GM23338 (cell line): Measurements from ENCODE around the gene CDC25C. TPM values are rescaled to one million over a fixed set of nuclear protein-coding genes. Genes with fewer than 3 reads are reported as not detected.

Experiments
- ATAC-seq: fragments of 200-7000 bp; cut with Tn5 transposase; 3 replicates; pipeline ENCODE4 v1.9.1; 2020
- DNase-seq: peaks from one replicate; pipeline ENCODE4 v3.0.0-alpha.2; 2015; ENCODE audit warnings: low spot score
- H2AFZ ChIP-seq: fragments of 200-600 bp; sonication (generic); 2 replicates; pipeline ENCODE4 v1.8.0; 2016; ENCODE audit warnings: antibody characterized with exemption, mild to moderate bottlenecking, moderate library complexity
- H3F3A ChIP-seq: fragments of 200-600 bp; sonication (generic); replicated peaks from 2 replicates; pipeline ENCODE4 v1.8.0; 2017; ENCODE audit warnings: antibody characterized with exemption, mixed run types, low read depth
- H3K27ac ChIP-seq: fragments of 200-600 bp; sonication (generic); 2 replicates; pipeline ENCODE4 v1.6.1; 2016; ENCODE audit warnings: low read depth
- H3K27me3 ChIP-seq: fragments of 200-600 bp; sonication (generic); 2 replicates; pipeline ENCODE4 v1.8.0; 2016; ENCODE audit warnings: mild to moderate bottlenecking, mixed run types, moderate library complexity; ENCODE audit not compliant: insufficient read depth
- H3K36me3 ChIP-seq: fragments of 200-600 bp; sonication (generic); 2 replicates; pipeline ENCODE4 v1.8.0; 2016; ENCODE audit warnings: mild to moderate bottlenecking; ENCODE audit not compliant: insufficient read depth
- H3K4me1 ChIP-seq: fragments of 200-600 bp; sonication (generic); 2 replicates; pipeline ENCODE4 v1.8.0; 2016; ENCODE audit warnings: mild to moderate bottlenecking, moderate library complexity; ENCODE audit not compliant: insufficient read depth
- H3K4me2 ChIP-seq: fragments of 200-600 bp; sonication (generic); 2 replicates; pipeline ENCODE4 v1.7.1; 2017; ENCODE audit warnings: mixed run types
- H3K4me3 ChIP-seq: fragments of 200-600 bp; sonication (generic); 2 replicates; pipeline ENCODE4 v1.6.1; 2016; ENCODE audit warnings: mixed run types
- H3K79me2 ChIP-seq: fragments of 200-600 bp; sonication (generic); replicated peaks from 2 replicates; pipeline ENCODE4 v1.8.0; 2017; ENCODE audit warnings: mild to moderate bottlenecking; ENCODE audit not compliant: insufficient read depth
- H3K9me2 ChIP-seq: fragments of 200-600 bp; sonication (generic); 2 replicates; pipeline ENCODE4 v1.8.0; 2017; ENCODE audit not compliant: insufficient read depth
- H4K20me1 ChIP-seq: fragments of 200-600 bp; sonication (generic); replicated peaks from 2 replicates; pipeline ENCODE4 v1.8.0; 2017; ENCODE audit warnings: mild to moderate bottlenecking; ENCODE audit not compliant: insufficient read depth
- H3K27ac Mint-ChIP-seq: 2 replicates; pipeline ENCODE4 v1.8.0; 2020; ENCODE audit warnings: inconsistent platforms, mild to moderate bottlenecking, moderate library complexity, mixed read lengths
- H3K27me3 Mint-ChIP-seq: 3 replicates; pipeline ENCODE4 v1.8.0; 2022; ENCODE audit warnings: low read depth, mild to moderate bottlenecking, moderate library complexity, mixed read lengths, inconsistent platforms; ENCODE audit not compliant: insufficient read depth, poor library complexity
- H3K36me3 Mint-ChIP-seq: 3 replicates; pipeline ENCODE4 v1.8.0; 2021; ENCODE audit warnings: low read depth, mild to moderate bottlenecking, inconsistent platforms, moderate library complexity, mixed read lengths
- H3K4me1 Mint-ChIP-seq: 3 replicates; pipeline ENCODE4 v1.8.0; 2020; ENCODE audit warnings: mild to moderate bottlenecking, inconsistent platforms, mixed read lengths
- H3K4me3 Mint-ChIP-seq: 3 replicates; pipeline ENCODE4 v1.8.0; 2021; ENCODE audit warnings: moderate library complexity, mild to moderate bottlenecking, inconsistent platforms, mixed read lengths
- H3K9me3 Mint-ChIP-seq: 3 replicates; pipeline ENCODE4 v1.8.0; 2020; ENCODE audit warnings: moderate library complexity, mild to moderate bottlenecking, inconsistent platforms, mixed read lengths
- CREB1 ChIP-seq: fragments of 250-450 bp; sonication (Bioruptor Pico); IDR thresholded peaks from 2 replicates; pipeline ENCODE4 v1.5.0; 2020; ENCODE audit warnings: low read depth, mild to moderate bottlenecking, moderate library complexity
- EZH2 ChIP-seq: fragments of 200-600 bp; sonication (generic); IDR thresholded peaks from one replicate; pipeline ENCODE4 v1.8.0; 2017; ENCODE audit warnings: antibody characterized with exemption, mild to moderate bottlenecking, low read depth; ENCODE audit not compliant: unreplicated experiment
- EZH2phosphoT487 ChIP-seq: fragments of 200-600 bp; sonication (generic); IDR thresholded peaks from one replicate; pipeline ENCODE4 v1.8.1; 2018; ENCODE audit warnings: antibody characterized with exemption; ENCODE audit not compliant: unreplicated experiment
- JUNB ChIP-seq: IDR thresholded peaks from one replicate; pipeline ENCODE4 v1.6.1; 2016; ENCODE audit warnings: antibody characterized with exemption; ENCODE audit not compliant: unreplicated experiment
- NANOG ChIP-seq: IDR thresholded peaks from 2 replicates; pipeline ENCODE4 v1.6.1; 2016; ENCODE audit warnings: antibody characterized with exemption, borderline replicate concordance
- POLR2AphosphoS5 ChIP-seq: IDR thresholded peaks from 2 replicates; pipeline ENCODE4 v1.6.1; 2016; ENCODE audit warnings: antibody characterized with exemption, low read depth
- STAT1 ChIP-seq: IDR thresholded peaks from one replicate; pipeline ENCODE4 v1.6.1; 2016; ENCODE audit warnings: antibody characterized with exemption; ENCODE audit not compliant: unreplicated experiment
- ZNF114 ChIP-seq: fragments of 250-450 bp; sonication (Bioruptor Pico); IDR thresholded peaks from 2 replicates; pipeline ENCODE4 v1.5.0; 2020; ENCODE audit warnings: mild to moderate bottlenecking, moderate library complexity
- ZNF331 ChIP-seq: fragments of 250-450 bp; sonication (Bioruptor Pico); IDR thresholded peaks from 2 replicates; pipeline ENCODE4 v1.5.0; 2020; ENCODE audit warnings: low read depth, mild to moderate bottlenecking, moderate library complexity
- polyA plus RNA-seq: library from polyadenylated mRNA; unstranded; fragments of >200 nt; fragmentation: Nextera tagmentation; extraction: Ambion mirVana; gene quantifications from 2 replicates; pipeline ENCODE4 v1.2.1, GENCODE V29; 2016
- total RNA-seq: library from RNA; depleted of rRNA; stranded (reverse); fragments of >200 nt; shearing (Covaris generic); gene quantifications from 2 replicates; pipeline ENCODE4 v1.2.3, GENCODE V29; 2014
- TF ChIP-seq, protein P1 (sequence below): IDR thresholded peaks from 2 replicates; pipeline ENCODE4 v1.6.1; 2016; ENCODE audit warnings: antibody characterized with exemption
- TF ChIP-seq, protein P2 (sequence below), 2 experiments: fragments of 200-600 bp in 1 of 2; sonication (generic) in 1 of 2; conservative IDR thresholded peaks; 2 replicates each; pipeline versions ENCODE4 v1.5.1 to v1.6.1; 2016 to 2017; ENCODE audit warnings: antibody characterized with exemption in 2 of 2, low read depth in 2 of 2, mild to moderate bottlenecking in 2 of 2, moderate library complexity in 1 of 2
- TF ChIP-seq, protein P3 (sequence below): IDR thresholded peaks from one replicate; pipeline ENCODE4 v1.6.1; 2018; ENCODE audit warnings: antibody characterized with exemption; ENCODE audit not compliant: unreplicated experiment

The CDC25C gene
- total and polyA plus RNA-seq, 2 experiments from 2014 or later: 20.9 to 25.6 TPM

DNA sequence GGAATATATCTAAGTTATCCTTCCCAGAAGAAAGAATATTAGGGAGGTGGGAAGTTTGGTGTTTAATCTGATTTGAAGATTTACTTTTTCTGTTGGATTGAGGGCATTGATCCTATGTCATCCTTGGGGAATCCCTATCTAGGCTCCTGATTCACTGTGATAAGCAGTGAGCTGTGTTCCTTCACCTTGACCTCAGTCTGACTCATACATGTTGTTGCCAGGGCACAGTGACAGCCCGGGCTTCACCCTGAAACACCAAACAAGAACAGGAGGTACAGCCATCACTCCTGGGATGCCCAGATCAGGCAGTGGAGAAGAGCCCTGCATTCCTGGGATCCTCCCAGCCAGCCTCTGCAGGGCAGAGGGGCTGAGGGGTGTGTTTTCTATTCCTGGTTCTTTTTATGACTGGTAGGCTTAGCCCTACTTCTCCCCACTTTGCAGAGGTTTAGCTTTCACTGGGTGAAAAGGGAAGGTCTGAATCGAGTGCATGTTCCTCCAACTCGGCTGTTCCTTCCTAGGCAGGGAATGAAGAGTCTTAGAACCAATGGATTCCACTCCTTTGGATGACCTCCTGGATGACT is 3.4 kb upstream of the CDC25C start (continued):
- TF ChIP-seq EZH2phosphoT487: no peak
- no peak for TF ChIP-seq CREB1 (CRISPR knock-in tag)
- TF ChIP-seq ZNF114 (CRISPR knock-in tag): no peak
- TF ChIP-seq, protein P1, sequence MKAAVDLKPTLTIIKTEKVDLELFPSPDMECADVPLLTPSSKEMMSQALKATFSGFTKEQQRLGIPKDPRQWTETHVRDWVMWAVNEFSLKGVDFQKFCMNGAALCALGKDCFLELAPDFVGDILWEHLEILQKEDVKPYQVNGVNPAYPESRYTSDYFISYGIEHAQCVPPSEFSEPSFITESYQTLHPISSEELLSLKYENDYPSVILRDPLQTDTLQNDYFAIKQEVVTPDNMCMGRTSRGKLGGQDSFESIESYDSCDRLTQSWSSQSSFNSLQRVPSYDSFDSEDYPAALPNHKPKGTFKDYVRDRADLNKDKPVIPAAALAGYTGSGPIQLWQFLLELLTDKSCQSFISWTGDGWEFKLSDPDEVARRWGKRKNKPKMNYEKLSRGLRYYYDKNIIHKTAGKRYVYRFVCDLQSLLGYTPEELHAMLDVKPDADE: no peak
- TF ChIP-seq NANOG: no peak
- TF ChIP-seq, protein P2, sequence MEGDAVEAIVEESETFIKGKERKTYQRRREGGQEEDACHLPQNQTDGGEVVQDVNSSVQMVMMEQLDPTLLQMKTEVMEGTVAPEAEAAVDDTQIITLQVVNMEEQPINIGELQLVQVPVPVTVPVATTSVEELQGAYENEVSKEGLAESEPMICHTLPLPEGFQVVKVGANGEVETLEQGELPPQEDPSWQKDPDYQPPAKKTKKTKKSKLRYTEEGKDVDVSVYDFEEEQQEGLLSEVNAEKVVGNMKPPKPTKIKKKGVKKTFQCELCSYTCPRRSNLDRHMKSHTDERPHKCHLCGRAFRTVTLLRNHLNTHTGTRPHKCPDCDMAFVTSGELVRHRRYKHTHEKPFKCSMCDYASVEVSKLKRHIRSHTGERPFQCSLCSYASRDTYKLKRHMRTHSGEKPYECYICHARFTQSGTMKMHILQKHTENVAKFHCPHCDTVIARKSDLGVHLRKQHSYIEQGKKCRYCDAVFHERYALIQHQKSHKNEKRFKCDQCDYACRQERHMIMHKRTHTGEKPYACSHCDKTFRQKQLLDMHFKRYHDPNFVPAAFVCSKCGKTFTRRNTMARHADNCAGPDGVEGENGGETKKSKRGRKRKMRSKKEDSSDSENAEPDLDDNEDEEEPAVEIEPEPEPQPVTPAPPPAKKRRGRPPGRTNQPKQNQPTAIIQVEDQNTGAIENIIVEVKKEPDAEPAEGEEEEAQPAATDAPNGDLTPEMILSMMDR (conservative IDR thresholded peaks at IDR 0.05; ENCODE audit: low read depth in 2 of 2): no peak
- no peak for TF ChIP-seq STAT1
- no peak for TF ChIP-seq ZNF331 (CRISPR knock-in tag)
- TF ChIP-seq, protein P3, sequence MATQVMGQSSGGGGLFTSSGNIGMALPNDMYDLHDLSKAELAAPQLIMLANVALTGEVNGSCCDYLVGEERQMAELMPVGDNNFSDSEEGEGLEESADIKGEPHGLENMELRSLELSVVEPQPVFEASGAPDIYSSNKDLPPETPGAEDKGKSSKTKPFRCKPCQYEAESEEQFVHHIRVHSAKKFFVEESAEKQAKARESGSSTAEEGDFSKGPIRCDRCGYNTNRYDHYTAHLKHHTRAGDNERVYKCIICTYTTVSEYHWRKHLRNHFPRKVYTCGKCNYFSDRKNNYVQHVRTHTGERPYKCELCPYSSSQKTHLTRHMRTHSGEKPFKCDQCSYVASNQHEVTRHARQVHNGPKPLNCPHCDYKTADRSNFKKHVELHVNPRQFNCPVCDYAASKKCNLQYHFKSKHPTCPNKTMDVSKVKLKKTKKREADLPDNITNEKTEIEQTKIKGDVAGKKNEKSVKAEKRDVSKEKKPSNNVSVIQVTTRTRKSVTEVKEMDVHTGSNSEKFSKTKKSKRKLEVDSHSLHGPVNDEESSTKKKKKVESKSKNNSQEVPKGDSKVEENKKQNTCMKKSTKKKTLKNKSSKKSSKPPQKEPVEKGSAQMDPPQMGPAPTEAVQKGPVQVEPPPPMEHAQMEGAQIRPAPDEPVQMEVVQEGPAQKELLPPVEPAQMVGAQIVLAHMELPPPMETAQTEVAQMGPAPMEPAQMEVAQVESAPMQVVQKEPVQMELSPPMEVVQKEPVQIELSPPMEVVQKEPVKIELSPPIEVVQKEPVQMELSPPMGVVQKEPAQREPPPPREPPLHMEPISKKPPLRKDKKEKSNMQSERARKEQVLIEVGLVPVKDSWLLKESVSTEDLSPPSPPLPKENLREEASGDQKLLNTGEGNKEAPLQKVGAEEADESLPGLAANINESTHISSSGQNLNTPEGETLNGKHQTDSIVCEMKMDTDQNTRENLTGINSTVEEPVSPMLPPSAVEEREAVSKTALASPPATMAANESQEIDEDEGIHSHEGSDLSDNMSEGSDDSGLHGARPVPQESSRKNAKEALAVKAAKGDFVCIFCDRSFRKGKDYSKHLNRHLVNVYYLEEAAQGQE: no peak

DNA sequence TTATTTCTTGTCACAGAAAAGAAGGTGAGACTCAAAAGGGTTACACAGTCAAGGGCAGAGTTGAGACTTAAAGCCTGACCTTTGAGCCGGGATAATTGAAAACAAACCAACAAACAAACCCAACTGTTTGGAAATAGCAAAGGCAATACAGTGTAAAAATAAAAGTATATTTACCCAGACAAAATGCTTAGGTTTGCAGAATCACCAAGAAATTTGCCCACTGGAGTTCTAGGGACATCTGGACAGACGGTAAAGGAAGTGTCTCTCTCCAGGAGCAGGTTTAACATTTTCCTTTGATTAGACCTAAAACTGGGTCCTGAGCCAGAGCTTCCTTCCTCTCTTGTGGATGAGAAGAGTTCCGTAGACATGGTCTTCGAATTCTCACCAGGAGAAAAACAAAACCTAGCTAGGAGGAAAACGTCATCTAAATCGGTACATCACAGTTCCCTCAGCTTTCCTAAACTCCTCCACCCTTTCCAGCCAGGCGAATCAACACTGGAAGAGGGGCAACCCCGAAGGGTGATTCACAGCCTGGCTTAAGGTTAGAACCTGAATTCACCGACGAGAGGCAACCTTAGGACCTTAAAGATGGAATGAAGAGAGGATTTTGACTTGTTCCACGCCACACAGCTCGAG is 673 bp downstream of the CDC25C start:
- peak overlapping the region; percentile 98 for H3K27ac Mint-ChIP-seq
- H3K27me3 Mint-ChIP-seq: peaks cover 4% of the 10 kb centered on the region
- H3K4me1 Mint-ChIP-seq: peaks cover 9% of the 10 kb centered on the region
- Histone ChIP-seq H3K4me1 (no peaks in the 10 kb centered on the region), H3K4me2 (peak overlapping the region; percentile 84), H3K79me2 (peaks cover 15% of the 10 kb centered on the region), H4K20me1 (no peaks in the 10 kb centered on the region), H3K36me3 (peaks cover 3% of the 10 kb centered on the region), H2AFZ (peak overlapping the region; percentile 35), H3K27me3 (no peaks in the 10 kb centered on the region), H3F3A (no peaks in the 10 kb centered on the region), H3K27ac (peak overlapping the region; percentile 88), H3K9me2 (no peaks in the 10 kb centered on the region), H3K4me3 (peak overlapping the region; percentile 70)
- H3K9me3 Mint-ChIP-seq: no peaks in the 10 kb centered on the region
- ATAC-seq (peak; percentile 8), DNase-seq (peak; percentile 45)
- peaks cover 2% of the 10 kb centered on the region; the same call in 1 of the 3 replicates for H3K36me3 Mint-ChIP-seq
- H3K4me3 Mint-ChIP-seq: peak overlapping the region; percentile 92
- TF ChIP-seq JUNB (no peak), NANOG (no peak), STAT1 (no peak), EZH2phosphoT487 (no peak), ZNF331 (CRISPR knock-in tag) (no peak), POLR2AphosphoS5 (no peak), EZH2 (no peak)
- TF ChIP-seq, protein P3: no peak
- TF ChIP-seq, protein P2 (conservative IDR thresholded peaks at IDR 0.05; ENCODE audit: low read depth in 2 of 2): no peak
- TF ChIP-seq, protein P1: no peak
